Mesenchymal stem cell (in vitro differentiated cells and primary cell): ENCODE measurements around the gene SH3BGRL3.

Experiments
- DNase-seq: peaks from one replicate; pipeline ENCODE4 v3.0.0-alpha.2; 2013
- H2AFZ ChIP-seq: one replicate; pipeline ENCODE4 v1.6.1; 2013; ENCODE audit warnings: low read depth, mild to moderate bottlenecking, control low read depth, inconsistent platforms, low read length, moderate library complexity
- H2AK5ac ChIP-seq: 2 replicates; pipeline ENCODE4 v1.6.1; 2013; ENCODE audit warnings: low read length, moderate library complexity, mild to moderate bottlenecking, inconsistent platforms; ENCODE audit not compliant: severe bottlenecking
- H2BK120ac ChIP-seq: one replicate; pipeline ENCODE4 v1.6.1; 2013; ENCODE audit warnings: low read depth, mild to moderate bottlenecking, inconsistent platforms, low read length, moderate library complexity
- H2BK12ac ChIP-seq, 2 experiments: one replicate each; pipeline ENCODE4 v1.6.1; 2013; ENCODE audit warnings: inconsistent platforms in 2 of 2, low read length in 2 of 2, mild to moderate bottlenecking in 2 of 2, moderate library complexity in 2 of 2, control low read depth in 1 of 2
- H2BK15ac ChIP-seq: one replicate; pipeline ENCODE4 v1.6.1; 2013; ENCODE audit warnings: mild to moderate bottlenecking, low read depth, inconsistent platforms; ENCODE audit not compliant: poor library complexity, severe bottlenecking
- H2BK5ac ChIP-seq: 2 replicates; pipeline ENCODE4 v1.6.1; 2013; ENCODE audit warnings: low read depth, mild to moderate bottlenecking, low read length, control low read depth, inconsistent platforms; ENCODE audit not compliant: poor library complexity, severe bottlenecking
- H3K14ac ChIP-seq, 2 experiments: one replicate each; pipeline ENCODE4 v1.6.1; 2013; ENCODE audit warnings: inconsistent platforms in 2 of 2, low read length in 2 of 2, control low read depth in 1 of 2, mild to moderate bottlenecking in 1 of 2, moderate library complexity in 1 of 2
- H3K18ac ChIP-seq, 2 experiments: one replicate each; pipeline ENCODE4 v1.6.1; 2013; ENCODE audit warnings: inconsistent platforms in 2 of 2, low read length in 2 of 2, control low read depth in 1 of 2, low read depth in 1 of 2, mild to moderate bottlenecking in 1 of 2
- H3K23ac ChIP-seq, 2 experiments: one replicate each; pipeline ENCODE4 v1.6.1; 2013; ENCODE audit warnings: inconsistent platforms in 2 of 2, low read length in 2 of 2, mild to moderate bottlenecking in 2 of 2, moderate library complexity in 2 of 2, control low read depth in 1 of 2
- H3K27ac ChIP-seq: 2 replicates; pipeline ENCODE4 v1.5.1; 2013; ENCODE audit warnings: mild to moderate bottlenecking, moderate library complexity, low read length, control low read depth, inconsistent platforms; ENCODE audit not compliant: poor library complexity, severe bottlenecking
- H3K27me3 ChIP-seq, 2 experiments: 2 replicates each; pipeline versions ENCODE4 v1.6.1 to v1.7.0; 2013; ENCODE audit warnings: low read length in 2 of 2, mild to moderate bottlenecking in 2 of 2, moderate library complexity in 2 of 2, control low read depth in 1 of 2, inconsistent platforms in 1 of 2; ENCODE audit not compliant: control insufficient read depth in 1 of 2, insufficient read depth in 1 of 2
- H3K36me3 ChIP-seq, 2 experiments: 2 replicates each; pipeline versions ENCODE4 v1.6.1 to v1.7.0; 2013; ENCODE audit warnings: low read length in 2 of 2, control low read depth in 1 of 2, inconsistent platforms in 1 of 2, low read depth in 1 of 2, mild to moderate bottlenecking in 1 of 2; ENCODE audit not compliant: insufficient read depth in 2 of 2, control insufficient read depth in 1 of 2
- H3K4ac ChIP-seq, 2 experiments: one replicate each; pipeline ENCODE4 v1.6.1; 2013; ENCODE audit warnings: inconsistent platforms in 2 of 2, low read length in 2 of 2, mild to moderate bottlenecking in 2 of 2, moderate library complexity in 2 of 2, control low read depth in 1 of 2, low read depth in 1 of 2
- H3K4me1 ChIP-seq: 2 replicates; pipeline ENCODE4 v1.6.1; 2013; ENCODE audit warnings: low read depth, low read length, control low read depth; ENCODE audit not compliant: control insufficient read depth, insufficient read depth
- H3K4me2 ChIP-seq: 2 replicates; pipeline ENCODE4 v1.6.1; 2013; ENCODE audit warnings: low read length, mild to moderate bottlenecking, inconsistent platforms; ENCODE audit not compliant: poor library complexity, severe bottlenecking
- H3K4me3 ChIP-seq, 2 experiments: 2 replicates each; pipeline versions ENCODE4 v1.5.1 to v1.7.0; 2013; ENCODE audit warnings: low read length in 2 of 2, mild to moderate bottlenecking in 2 of 2, control low read depth in 1 of 2, low read depth in 1 of 2; ENCODE audit not compliant: insufficient read depth in 1 of 2
- H3K79me1 ChIP-seq: replicated peaks from 2 replicates; pipeline ENCODE4 v1.6.1; 2013; ENCODE audit warnings: mild to moderate bottlenecking, control low read depth, low read length, inconsistent platforms; ENCODE audit not compliant: poor library complexity, severe bottlenecking
- H3K9ac ChIP-seq: 2 replicates; pipeline ENCODE4 v1.7.0; 2013; ENCODE audit warnings: mild to moderate bottlenecking, low read length, moderate library complexity
- H3K9me3 ChIP-seq: 2 replicates; pipeline ENCODE4 v1.7.0; 2013; ENCODE audit warnings: mild to moderate bottlenecking, low read length; ENCODE audit not compliant: control insufficient read depth
- H4K8ac ChIP-seq: one replicate; pipeline ENCODE4 v1.6.1; 2013; ENCODE audit warnings: inconsistent platforms, mild to moderate bottlenecking, low read length, moderate library complexity
- H4K91ac ChIP-seq: one replicate; pipeline ENCODE4 v1.6.1; 2013; ENCODE audit warnings: mild to moderate bottlenecking, low read length, inconsistent platforms
- WGBS: methylation state at CpG from one replicate; pipeline ENCODE4 v1.1.7; 2013; ENCODE audit warnings: mixed read lengths; 5-methylcytosine and 5-hydroxymethylcytosine counted together

SH3BGRL3 gene

DNA sequence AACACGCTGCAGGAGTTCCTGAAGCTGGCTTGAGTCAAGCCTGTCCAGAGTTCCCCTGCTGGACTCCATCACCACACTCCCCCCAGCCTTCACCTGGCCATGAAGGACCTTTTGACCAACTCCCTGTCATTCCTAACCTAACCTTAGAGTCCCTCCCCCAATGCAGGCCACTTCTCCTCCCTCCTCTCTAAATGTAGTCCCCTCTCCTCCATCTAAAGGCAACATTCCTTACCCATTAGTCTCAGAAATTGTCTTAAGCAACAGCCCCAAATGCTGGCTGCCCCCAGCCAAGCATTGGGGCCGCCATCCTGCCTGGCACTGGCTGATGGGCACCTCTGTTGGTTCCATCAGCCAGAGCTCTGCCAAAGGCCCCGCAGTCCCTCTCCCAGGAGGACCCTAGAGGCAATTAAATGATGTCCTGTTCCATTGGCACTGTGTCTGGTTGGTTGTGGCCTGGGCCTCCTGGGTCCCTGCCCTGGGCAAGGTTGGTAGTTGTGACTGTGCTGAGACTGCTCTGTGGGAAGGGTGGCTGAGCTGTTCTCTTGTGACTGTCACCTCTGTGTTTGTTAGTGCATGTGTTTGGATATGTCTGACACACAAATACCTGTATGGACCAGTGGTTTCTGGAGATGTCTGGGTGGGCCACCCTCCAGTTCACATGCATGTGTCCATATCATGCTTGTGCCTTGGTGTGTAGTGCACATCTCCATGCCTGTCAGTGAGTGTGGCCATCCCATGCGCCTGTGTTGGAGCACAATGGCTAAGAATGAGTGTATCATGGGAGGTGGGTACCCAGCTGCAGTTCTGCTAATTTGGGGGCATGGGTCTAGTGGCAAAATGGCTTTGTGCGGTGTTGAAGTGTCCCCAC is 1.4 kb downstream of the SH3BGRL3 start:
- Histone ChIP-seq H3K9ac (peak overlapping the region; percentile 84), H3K23ac (no peak overlapping the region), H3K36me3 (peaks cover 34 to 44% of the 10 kb centered on the region in 2 experiments), H2BK15ac (no peak overlapping the region), H3K27ac (no peak overlapping the region), H3K4me1 (peaks cover 51% of the 10 kb centered on the region), H4K91ac (no peak overlapping the region), H2BK12ac (peak overlapping the region in 1 of 2 experiments; percentile 74), H3K79me1 (peaks cover 21% of the 10 kb centered on the region), H3K14ac (peak overlapping the region in 1 of 2 experiments; percentile 84), H3K27me3 (no peaks in the 10 kb centered on the region), H3K4ac (peak overlapping the region in 1 of 2 experiments; percentile 42), H4K8ac (peak overlapping the region; percentile 16), H2AFZ (no peak overlapping the region), H3K4me3 (peak overlapping the region in 1 of 2 experiments; percentile 92), H3K18ac (peak overlapping the region in 1 of 2 experiments; percentile 40), H2BK120ac (no peak overlapping the region), H3K4me2 (peak overlapping the region; percentile 37), H2AK5ac (peak overlapping the region; percentile 14), H2BK5ac (no peak overlapping the region), H3K9me3 (no peaks in the 10 kb centered on the region)
- WGBS, result 89% methylated on average over 5 of the region's 5 CpGs
- no peak for DNase-seq

GRCh38 chr1:26281971-26282370 is 2.1 kb downstream of the SH3BGRL3 start:
- peak; percentile 63 for DNase-seq
- peak overlapping the region; percentile 14 for H2AK5ac ChIP-seq

GRCh38 chr1:26282401-26282918 is 2.6 kb downstream of the SH3BGRL3 start:
- H4K91ac ChIP-seq, result peak overlapping the region; percentile 64
- peak overlapping the region; percentile 13 for H2AK5ac ChIP-seq
- peak overlapping the region; percentile 16 to 34 for H3K18ac ChIP-seq
- DNase-seq, result no peak
- WGBS, result 89% methylated on average over 18 of the region's 22 CpGs
- H3K14ac ChIP-seq, result peak overlapping the region in 1 of 2 experiments; percentile 21
- H3K4me3 ChIP-seq, result peak overlapping the region in 1 of 2 experiments; percentile 92
- no peaks in the 10 kb centered on the region for H3K9me3 ChIP-seq
- no peak overlapping the region for H2BK5ac ChIP-seq
- H3K23ac ChIP-seq, result peak overlapping the region in 1 of 2 experiments; percentile 47
- H2BK120ac ChIP-seq, result no peak overlapping the region
- no peak overlapping the region for H2AFZ ChIP-seq
- H4K8ac ChIP-seq, result no peak overlapping the region
- H3K9ac ChIP-seq, result peak overlapping the region; percentile 75
- no peak overlapping the region for H2BK15ac ChIP-seq
- no peak overlapping the region for H3K27ac ChIP-seq
- no peak overlapping the region for H3K4me2 ChIP-seq
- H3K36me3 ChIP-seq, result peaks cover 27 to 37% of the 10 kb centered on the region in 2 experiments
- peaks cover 55% of the 10 kb centered on the region for H3K4me1 ChIP-seq
- H3K4ac ChIP-seq, result peak overlapping the region in 1 of 2 experiments; percentile 11
- peak overlapping the region in 1 of 2 experiments; percentile 8 for H2BK12ac ChIP-seq
- peaks cover 21% of the 10 kb centered on the region for H3K79me1 ChIP-seq
- H3K27me3 ChIP-seq, result no peaks in the 10 kb centered on the region

More at GRCh38 chr1:26281971-26282370, 2.1 kb downstream of the SH3BGRL3 start:
- 27% methylated on average over 15 of the region's 15 CpGs for WGBS
- Histone ChIP-seq H3K4me3 (peak overlapping the region in 1 of 2 experiments; percentile 92), H4K91ac (no peak overlapping the region), H3K23ac (no peak overlapping the region), H2BK12ac (no peak overlapping the region), H2BK120ac (no peak overlapping the region), H3K36me3 (peaks cover 32 to 42% of the 10 kb centered on the region in 2 experiments), H3K4ac (peak overlapping the region in 1 of 2 experiments; percentile 42), H3K9ac (peak overlapping the region; percentile 84), H3K79me1 (peaks cover 21% of the 10 kb centered on the region), H2BK15ac (no peak overlapping the region), H2AFZ (no peak overlapping the region), H2BK5ac (no peak overlapping the region), H3K27me3 (no peaks in the 10 kb centered on the region), H3K27ac (no peak overlapping the region), H3K9me3 (no peaks in the 10 kb centered on the region), H3K18ac (peak overlapping the region in 1 of 2 experiments; percentile 40), H3K4me2 (no peak overlapping the region), H3K4me1 (peaks cover 50% of the 10 kb centered on the region), H3K14ac (peak overlapping the region in 1 of 2 experiments; percentile 84), H4K8ac (peak overlapping the region; percentile 16)

DNA sequence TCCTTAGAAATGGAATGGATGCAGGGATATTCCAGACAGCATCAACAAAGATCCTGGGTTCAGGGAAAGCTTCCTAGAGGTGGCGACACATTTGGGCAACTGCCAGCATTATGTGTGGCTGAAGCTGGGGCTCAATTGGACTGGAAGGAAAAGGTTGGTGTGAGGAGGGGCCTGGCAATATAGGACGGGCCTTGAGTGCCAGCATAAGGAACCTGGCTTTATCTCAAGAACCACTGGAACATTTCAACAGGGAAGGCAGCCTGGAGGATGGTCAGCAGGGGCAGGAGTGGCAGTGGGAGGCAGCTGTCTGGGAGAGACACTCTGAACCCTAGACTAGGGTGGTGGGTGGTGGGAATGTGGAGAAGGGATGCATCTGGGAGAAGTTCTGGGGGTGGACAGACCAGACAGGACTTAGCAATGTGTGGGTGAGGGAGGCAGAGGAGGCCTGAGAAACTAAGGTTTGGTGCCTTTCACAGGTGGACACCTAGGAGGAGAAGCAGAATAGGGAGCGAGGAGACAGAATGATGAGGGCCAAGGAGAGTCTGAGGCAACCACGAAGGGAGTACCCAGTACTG is 3.5 kb downstream of the SH3BGRL3 start:
- Histone ChIP-seq H3K79me1 (peaks cover 15% of the 10 kb centered on the region), H3K14ac (no peak overlapping the region), H4K91ac (peak overlapping the region; percentile 41), H3K23ac (no peak overlapping the region), H3K4me3 (no peak overlapping the region), H2BK120ac (no peak overlapping the region), H3K27me3 (no peaks in the 10 kb centered on the region), H2BK12ac (no peak overlapping the region), H3K4me2 (no peak overlapping the region), H4K8ac (no peak overlapping the region), H3K9ac (peak overlapping the region; percentile 75), H3K9me3 (no peaks in the 10 kb centered on the region), H3K4me1 (peaks cover 59% of the 10 kb centered on the region), H3K4ac (no peak overlapping the region), H3K27ac (no peak overlapping the region), H2AFZ (no peak overlapping the region), H2BK15ac (no peak overlapping the region), H3K36me3 (peaks cover 24 to 31% of the 10 kb centered on the region in 2 experiments), H3K18ac (peak overlapping the region in 1 of 2 experiments; percentile 13), H2BK5ac (no peak overlapping the region), H2AK5ac (peak overlapping the region; percentile 34)
- WGBS, result 94% methylated on average over 4 of the region's 4 CpGs
- DNase-seq, result no peak
